ENCODE results near the gene PLEKHG5.
"Not testable (repeated sequence)": the region's sequence is repeated elsewhere in the genome, so short reads cannot be mapped to it uniquely, and the experiment has no call there.

Gene PLEKHG5

DNA sequence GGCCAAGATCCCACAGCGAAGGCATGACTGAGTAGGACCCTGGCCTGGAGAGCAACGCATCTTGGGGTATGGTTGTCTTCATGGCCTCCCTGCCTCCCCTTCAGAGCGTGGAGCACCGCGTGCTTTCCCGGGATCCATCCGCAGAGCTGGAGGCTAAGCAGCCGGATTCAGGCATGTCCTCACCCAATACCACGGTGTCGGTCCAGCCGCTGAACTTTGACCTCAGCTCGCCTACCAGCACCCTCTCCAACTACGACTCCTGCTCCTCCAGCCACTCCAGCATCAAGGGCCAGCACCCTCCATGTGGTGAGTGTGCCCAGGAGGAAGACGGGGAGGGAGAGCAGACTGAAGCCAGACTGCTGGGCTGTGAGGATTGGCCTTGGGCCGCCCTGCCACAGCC is 47.1 kb downstream of the PLEKHG5 start:
- Histone ChIP-seq H3K27me3 (replicated peaks in 2 of 5; ENCODE audit: control insufficient read depth in 4 of 5, insufficient read depth in 5 of 5, low read length in 4 of 5) (peaks cover 0 to 68% (median 25%) of the 10 kb centered on the region in 5 experiments), H3K36me3 (ENCODE audit: control insufficient read depth in 4 of 4, insufficient read depth in 4 of 4, low read length in 3 of 4) (no peaks in the 10 kb centered on the region), H3K4me3 (ENCODE audit: control insufficient read depth in 1 of 7, extremely low read depth in 1 of 7, insufficient read depth in 4 of 7, low read depth in 2 of 7, low read length in 6 of 7) (no peak overlapping the region), H3K4me1 (ENCODE audit: control extremely low read depth in 1 of 4, control insufficient read depth in 4 of 4, insufficient read depth in 4 of 4, low read length in 3 of 4) (peaks cover 0 to 33% (median 14%) of the 10 kb centered on the region in 4 experiments), H3K9me3 (ENCODE audit: control extremely low read depth in 1 of 5, control insufficient read depth in 4 of 5, insufficient read depth in 2 of 5, low read depth in 1 of 5, low read length in 4 of 5) (no peaks in the 10 kb centered on the region), H3K27ac (ENCODE audit: insufficient read depth in 1 of 2, low read depth in 1 of 2, low read length in 2 of 2, poor library complexity in 1 of 2, severe bottlenecking in 2 of 2) (no peak overlapping the region)
- DNase-seq: no peak
- ChIA-PET CTCF (interaction anchor here (1.1 kb wide), 1 partner anchor 11 kb away, joined by 3 read pairs; no protein-coding TSS in a partner anchor), POLR2A (no interaction called here)
- WGBS (ENCODE audit: insufficient coverage): 97% methylated on average over 13 of the region's 15 CpGs

DNA sequence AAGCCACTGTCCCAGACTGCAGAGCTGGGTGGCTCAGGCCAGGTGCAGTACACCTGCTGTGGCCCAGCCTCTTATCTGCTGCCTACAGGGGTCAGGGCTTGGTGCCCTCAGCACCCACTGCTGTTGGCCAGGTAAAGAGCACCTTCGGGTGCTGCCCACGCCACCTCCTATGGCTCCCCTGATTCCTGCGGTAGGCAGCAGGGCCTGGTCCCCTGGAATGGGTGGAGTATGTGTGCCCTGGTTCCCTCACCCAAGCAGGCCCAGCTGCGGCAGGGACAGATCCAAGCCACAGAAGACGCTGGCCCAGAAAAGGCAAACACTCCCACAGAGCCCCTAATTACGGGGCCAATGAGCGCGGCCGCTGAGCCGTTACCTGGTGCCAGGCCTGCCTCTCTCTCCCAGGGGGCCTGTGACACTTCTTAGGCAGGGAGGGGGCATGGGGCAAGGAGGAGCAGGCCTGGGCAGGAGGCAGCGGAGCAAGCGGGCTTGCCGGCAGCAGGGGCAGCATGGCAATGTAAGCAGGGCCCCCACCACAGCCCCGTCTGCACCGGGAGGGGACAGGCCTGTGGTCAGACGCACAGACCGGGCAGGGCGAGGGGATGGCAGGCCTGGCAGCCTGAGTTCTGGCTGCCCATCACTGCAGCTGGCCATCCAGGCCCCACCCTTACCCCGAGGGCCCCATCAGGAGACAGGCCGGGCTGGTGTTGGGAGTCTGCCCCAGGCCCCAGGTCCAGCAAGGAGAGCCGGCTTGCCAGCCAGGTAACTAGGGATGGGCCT is 47.9 kb downstream of the PLEKHG5 start:
- CTCF ChIA-PET: interaction anchor here (1.1 to 1.3 kb wide), 2 partner anchors 11 to 78 kb away, joined by 3 read pairs; no protein-coding TSS in a partner anchor
- Histone ChIP-seq H3K4me3 (ENCODE audit: control insufficient read depth in 1 of 7, extremely low read depth in 1 of 7, insufficient read depth in 4 of 7, low read depth in 2 of 7, low read length in 6 of 7) (no peak overlapping the region), H3K36me3 (ENCODE audit: control insufficient read depth in 4 of 4, insufficient read depth in 4 of 4, low read length in 3 of 4) (no peaks in the 10 kb centered on the region), H3K27ac (ENCODE audit: insufficient read depth in 1 of 2, low read depth in 1 of 2, low read length in 2 of 2, poor library complexity in 1 of 2, severe bottlenecking in 2 of 2) (no peak overlapping the region), H3K4me1 (ENCODE audit: control extremely low read depth in 1 of 4, control insufficient read depth in 4 of 4, insufficient read depth in 4 of 4, low read length in 3 of 4) (peaks cover 0 to 26% (median 13%) of the 10 kb centered on the region in 4 experiments), H3K9me3 (ENCODE audit: control extremely low read depth in 1 of 5, control insufficient read depth in 4 of 5, insufficient read depth in 2 of 5, low read depth in 1 of 5, low read length in 4 of 5) (no peaks in the 10 kb centered on the region), H3K27me3 (replicated peaks in 2 of 5; ENCODE audit: control insufficient read depth in 4 of 5, insufficient read depth in 5 of 5, low read length in 4 of 5) (peaks cover 0 to 68% (median 27%) of the 10 kb centered on the region in 5 experiments)
- POLR2A ChIA-PET: no interaction called here
- no peak for DNase-seq
- WGBS (ENCODE audit: insufficient coverage): 96% methylated on average over 17 of the region's 21 CpGs

DNA sequence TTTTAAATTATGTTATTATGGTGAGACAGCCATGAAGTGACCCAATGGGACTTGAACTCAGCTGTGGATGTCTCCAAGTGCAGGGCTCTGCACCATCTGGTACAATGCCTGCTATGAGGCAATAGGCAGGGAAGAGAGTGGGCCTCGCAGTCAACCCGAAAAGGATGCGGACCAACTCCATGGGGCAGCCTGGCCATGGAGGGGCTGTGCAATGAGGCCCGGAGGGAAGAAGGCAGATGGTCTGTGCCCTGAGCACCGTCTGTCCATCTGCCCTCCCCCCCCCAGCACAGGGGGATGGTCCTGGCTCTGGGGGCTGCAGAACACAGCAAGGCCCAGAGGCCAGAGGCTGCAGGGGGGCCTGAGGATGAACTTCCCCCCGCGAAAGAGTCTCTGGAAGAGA is 49.9 kb downstream of the PLEKHG5 start:
- CTCF ChIA-PET: interaction anchor here (1.0 to 7.4 kb wide), 5 partner anchors 9 to 20 kb away, joined by 3 to 61 read pairs (median 5); partner anchors contain the start of genes ESPN and HES2
- Histone ChIP-seq H3K4me1 (ENCODE audit: control extremely low read depth in 1 of 4, control insufficient read depth in 4 of 4, insufficient read depth in 4 of 4, low read length in 3 of 4) (peaks cover 0 to 12% (median 4%) of the 10 kb centered on the region in 4 experiments), H3K27me3 (replicated peaks in 2 of 5; ENCODE audit: control insufficient read depth in 4 of 5, insufficient read depth in 5 of 5, low read length in 4 of 5) (peaks cover 0 to 51% (median 28%) of the 10 kb centered on the region in 5 experiments), H3K9me3 (ENCODE audit: control extremely low read depth in 1 of 5, control insufficient read depth in 4 of 5, insufficient read depth in 2 of 5, low read depth in 1 of 5, low read length in 4 of 5) (no peaks in the 10 kb centered on the region), H3K36me3 (ENCODE audit: control insufficient read depth in 4 of 4, insufficient read depth in 4 of 4, low read length in 3 of 4) (no peaks in the 10 kb centered on the region), H3K4me3 (ENCODE audit: control insufficient read depth in 1 of 7, extremely low read depth in 1 of 7, insufficient read depth in 4 of 7, low read depth in 2 of 7, low read length in 6 of 7) (no peak overlapping the region), H3K27ac (ENCODE audit: insufficient read depth in 1 of 2, low read depth in 1 of 2, low read length in 2 of 2, poor library complexity in 1 of 2, severe bottlenecking in 2 of 2) (no peak overlapping the region)
- POLR2A ChIA-PET: no interaction called here
- no peak for DNase-seq
- 82% methylated on average over 7 of the region's 7 CpGs for WGBS (ENCODE audit: insufficient coverage)

DNA sequence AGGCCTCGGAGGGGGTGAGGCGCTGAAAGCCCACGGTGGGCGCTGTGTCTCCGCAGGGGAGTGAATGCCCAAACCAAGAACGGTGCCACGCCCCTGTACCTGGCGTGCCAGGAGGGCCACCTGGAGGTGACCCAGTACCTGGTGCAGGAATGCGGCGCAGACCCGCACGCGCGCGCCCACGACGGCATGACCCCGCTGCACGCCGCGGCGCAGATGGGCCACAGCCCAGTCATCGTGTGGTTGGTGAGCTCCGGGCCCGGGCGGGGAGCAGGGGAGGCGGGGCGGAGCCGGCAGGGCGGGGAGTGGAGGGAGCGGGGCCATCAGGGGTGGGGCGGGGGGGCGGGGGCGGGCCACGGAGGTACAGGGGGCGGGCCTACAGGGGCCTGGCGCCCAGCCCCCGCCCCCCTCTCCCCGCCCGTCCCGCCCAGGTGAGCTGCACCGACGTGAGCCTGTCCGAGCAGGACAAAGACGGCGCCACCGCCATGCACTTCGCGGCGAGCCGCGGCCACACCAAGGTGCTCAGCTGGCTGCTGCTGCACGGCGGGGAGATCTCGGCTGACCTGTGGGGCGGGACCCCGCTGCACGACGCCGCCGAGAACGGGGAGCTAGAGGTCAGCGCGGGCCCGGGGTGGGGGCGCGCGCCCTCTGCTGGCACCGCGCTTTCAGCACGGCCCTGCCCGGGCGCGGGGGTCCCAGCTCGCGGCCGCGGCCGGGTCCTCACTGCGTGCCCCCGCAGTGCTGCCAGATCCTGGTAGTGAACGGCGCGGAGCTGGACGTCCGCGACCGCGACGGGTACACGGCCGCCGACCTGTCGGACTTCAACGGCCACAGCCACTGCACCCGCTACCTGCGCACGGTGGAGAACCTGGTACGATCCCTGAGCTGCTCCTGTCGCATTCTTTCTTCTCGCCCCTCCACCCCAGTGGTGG is 51.0 kb downstream of the PLEKHG5 start:
- WGBS (ENCODE audit: insufficient coverage): 4% methylated on average over 59 of the region's 101 CpGs
- CTCF ChIA-PET: interaction anchor here (1.0 to 7.4 kb wide), 8 partner anchors 9 to 193 kb away, joined by 3 to 61 read pairs (median 5); partner anchors contain the start of genes ESPN and HES2
- H3K36me3 ChIP-seq (ENCODE audit: control insufficient read depth in 4 of 4, insufficient read depth in 4 of 4, low read length in 3 of 4): no peaks in the 10 kb centered on the region
- H3K27me3 ChIP-seq (replicated peaks in 2 of 5; ENCODE audit: control insufficient read depth in 4 of 5, insufficient read depth in 5 of 5, low read length in 4 of 5): peaks cover 0 to 43% (median 24%) of the 10 kb centered on the region in 5 experiments
- H3K4me1 ChIP-seq (ENCODE audit: control extremely low read depth in 1 of 4, control insufficient read depth in 4 of 4, insufficient read depth in 4 of 4, low read length in 3 of 4): peaks cover 0 to 10% (median 3%) of the 10 kb centered on the region in 4 experiments
- H3K4me3 ChIP-seq (ENCODE audit: control insufficient read depth in 1 of 7, extremely low read depth in 1 of 7, insufficient read depth in 4 of 7, low read depth in 2 of 7, low read length in 6 of 7): peak overlapping the region in 4 of 7 experiments; percentile 33 to 61 (median 47)
- DNase-seq: peak; percentile 73 to 90 (median 89)
- H3K9me3 ChIP-seq (ENCODE audit: control extremely low read depth in 1 of 5, control insufficient read depth in 4 of 5, insufficient read depth in 2 of 5, low read depth in 1 of 5, low read length in 4 of 5): no peaks in the 10 kb centered on the region
- POLR2A ChIA-PET: interaction anchor here (1.3 kb wide), 1 partner anchor 20 kb away, joined by 3 read pairs; the partner anchor contains the start of gene HES2
- H3K27ac ChIP-seq (ENCODE audit: insufficient read depth in 1 of 2, low read depth in 1 of 2, low read length in 2 of 2, poor library complexity in 1 of 2, severe bottlenecking in 2 of 2): no peak overlapping the region

DNA sequence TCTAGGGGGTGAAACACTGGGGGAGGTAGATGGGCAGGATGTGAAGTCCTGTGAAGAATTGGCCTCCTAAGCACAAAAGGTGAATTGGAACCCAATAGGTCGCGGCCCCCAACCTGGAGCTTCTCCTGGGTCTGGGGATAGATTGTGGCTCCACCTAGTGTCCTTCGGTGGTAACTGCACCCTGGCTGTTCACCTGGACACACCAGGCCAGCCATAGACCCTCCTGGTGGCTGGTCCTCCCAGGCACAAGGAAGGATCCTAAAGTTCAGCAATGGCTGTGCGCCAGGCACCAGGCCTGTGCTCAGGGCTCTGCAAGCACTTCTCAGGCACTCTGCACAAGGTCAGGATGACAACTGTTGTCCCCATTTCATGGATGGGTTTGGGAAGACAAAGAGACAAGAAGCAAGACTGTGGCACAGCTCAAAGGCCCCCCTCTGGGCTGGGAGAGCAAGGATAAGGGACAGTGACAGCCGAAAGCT is 53.4 kb downstream of the PLEKHG5 start:
- POLR2A ChIA-PET: no interaction called here
- Histone ChIP-seq H3K27ac (ENCODE audit: insufficient read depth in 1 of 2, low read depth in 1 of 2, low read length in 2 of 2, poor library complexity in 1 of 2, severe bottlenecking in 2 of 2) (no peak overlapping the region), H3K4me3 (ENCODE audit: control insufficient read depth in 1 of 7, extremely low read depth in 1 of 7, insufficient read depth in 4 of 7, low read depth in 2 of 7, low read length in 6 of 7) (no peak overlapping the region), H3K9me3 (ENCODE audit: control extremely low read depth in 1 of 5, control insufficient read depth in 4 of 5, insufficient read depth in 2 of 5, low read depth in 1 of 5, low read length in 4 of 5) (no peaks in the 10 kb centered on the region), H3K4me1 (ENCODE audit: control extremely low read depth in 1 of 4, control insufficient read depth in 4 of 4, insufficient read depth in 4 of 4, low read length in 3 of 4) (peaks cover 0 to 10% (median 3%) of the 10 kb centered on the region in 4 experiments), H3K36me3 (ENCODE audit: control insufficient read depth in 4 of 4, insufficient read depth in 4 of 4, low read length in 3 of 4) (no peaks in the 10 kb centered on the region), H3K27me3 (replicated peaks in 2 of 5; ENCODE audit: control insufficient read depth in 4 of 5, insufficient read depth in 5 of 5, low read length in 4 of 5) (peaks cover 0 to 33% (median 15%) of the 10 kb centered on the region in 5 experiments)
- WGBS (ENCODE audit: insufficient coverage): 22% methylated on average over 4 of the region's 5 CpGs
- DNase-seq: peak; percentile 66 to 75 (median 68)
- CTCF ChIA-PET: interaction anchor here (0.8 to 7.4 kb wide), 18 partner anchors 8 to 191 kb away, joined by 3 to 61 read pairs (median 4); partner anchors contain the start of gene HES2

DNA sequence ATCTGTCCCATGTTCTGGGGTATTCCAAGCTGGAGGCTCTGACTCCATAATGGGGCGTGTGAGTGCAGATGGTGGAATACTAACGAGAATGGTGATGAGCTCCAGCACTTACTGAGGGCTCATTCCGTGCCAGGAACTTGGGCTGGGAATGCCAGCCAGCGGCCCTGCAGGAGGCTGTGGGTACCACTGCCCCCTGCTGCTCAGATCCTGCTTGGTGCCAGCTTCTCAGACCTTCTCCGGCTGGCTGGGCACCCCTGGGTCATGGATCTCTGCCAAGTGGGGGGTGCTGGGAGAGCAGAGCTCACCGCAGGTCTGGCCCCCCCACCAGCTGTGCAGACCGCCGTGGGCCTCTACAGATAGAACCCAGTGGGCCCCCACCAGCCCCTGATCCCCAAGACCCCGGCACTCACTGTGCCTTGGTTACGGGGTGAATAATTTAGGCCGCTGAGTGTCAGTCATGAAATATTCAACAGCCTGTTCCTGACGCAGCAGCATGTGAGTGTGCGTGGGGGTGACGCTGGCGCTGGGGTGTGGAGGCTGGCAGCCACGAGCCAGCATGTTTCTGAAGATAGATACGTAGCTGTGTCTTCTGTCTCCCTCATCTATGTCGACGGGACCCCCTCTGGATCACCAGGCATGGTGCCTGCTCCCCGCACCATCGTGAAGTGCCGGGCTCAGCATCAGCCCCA is 54.3 kb downstream of the PLEKHG5 start:
- H3K27me3 ChIP-seq (replicated peaks in 2 of 5; ENCODE audit: control insufficient read depth in 4 of 5, insufficient read depth in 5 of 5, low read length in 4 of 5): peaks cover 0 to 33% (median 15%) of the 10 kb centered on the region in 5 experiments
- peaks cover 0 to 10% (median 3%) of the 10 kb centered on the region in 4 experiments for H3K4me1 ChIP-seq (ENCODE audit: control extremely low read depth in 1 of 4, control insufficient read depth in 4 of 4, insufficient read depth in 4 of 4, low read length in 3 of 4)
- POLR2A ChIA-PET; H3K4me3 ChIP-seq (ENCODE audit: control insufficient read depth in 1 of 7, extremely low read depth in 1 of 7, insufficient read depth in 4 of 7, low read depth in 2 of 7, low read length in 6 of 7); H3K36me3 ChIP-seq (ENCODE audit: control insufficient read depth in 4 of 4, insufficient read depth in 4 of 4, low read length in 3 of 4); H3K9me3 ChIP-seq (ENCODE audit: control extremely low read depth in 1 of 5, control insufficient read depth in 4 of 5, insufficient read depth in 2 of 5, low read depth in 1 of 5, low read length in 4 of 5); H3K27ac ChIP-seq (ENCODE audit: insufficient read depth in 1 of 2, low read depth in 1 of 2, low read length in 2 of 2, poor library complexity in 1 of 2, severe bottlenecking in 2 of 2); DNase-seq: not testable (repeated sequence)
- CTCF ChIA-PET: interaction anchor here (0.5 to 7.4 kb wide), 15 partner anchors 7 to 191 kb away, joined by 3 to 61 read pairs (median 4); partner anchors contain the start of gene HES2
- 75% methylated on average over 18 of the region's 22 CpGs for WGBS (ENCODE audit: insufficient coverage)

Measured in common myeloid progenitor, CD34-positive (primary cell).